H1 (cell line): ENCODE results near the gene CDK4. TPM values are rescaled to one million over a fixed set of nuclear protein-coding genes. Genes with fewer than 3 reads are reported as not detected.

Source experiments
- BCL11A ChIP-seq, 2 experiments: IDR thresholded peaks; one replicate each; pipeline ENCODE4 v1.6.1; 2011; ENCODE audit warnings: low read depth in 2 of 2, low read length in 2 of 2, mild to moderate bottlenecking in 2 of 2
- CBX5 ChIP-seq: fragments of 300-800, 300-1000 bp; sonication (generic); IDR thresholded peaks from 2 replicates; pipeline ENCODE4 v1.7.1; 2016; ENCODE audit warnings: antibody characterized with exemption, low read length, low read depth
- NANOG ChIP-seq: IDR thresholded peaks from 2 replicates; pipeline ENCODE4 v1.6.1; 2011; ENCODE audit warnings: low read length, low read depth, mild to moderate bottlenecking, inconsistent platforms; ENCODE audit not compliant: insufficient read depth, poor library complexity, severe bottlenecking
- RAD21 ChIP-seq, 2 experiments: IDR thresholded peaks in 1 of 2; conservative IDR thresholded peaks in 1 of 2; 2 replicates each; pipeline ENCODE4 v1.6.1; 2011; ENCODE audit warnings: low read depth in 2 of 2, low read length in 2 of 2, improper control_type of control experiment in 1 of 2, inconsistent platforms in 1 of 2, mild to moderate bottlenecking in 1 of 2, moderate library complexity in 1 of 2
- SP4 ChIP-seq: IDR thresholded peaks from 2 replicates; pipeline ENCODE4 v1.6.1; 2012; ENCODE audit warnings: low read length, inconsistent platforms
- YY1 ChIP-seq: IDR thresholded peaks from 2 replicates; pipeline ENCODE4 v1.6.1; 2011; ENCODE audit warnings: low read depth, mild to moderate bottlenecking, low read length
- polyA plus RNA-seq, 7 experiments: library from polyadenylated mRNA; depleted of rRNA in 3 of 7; stranded (reverse) in 5 of 7; unstranded in 2 of 7; fragments of >200 nt in 5 of 7; fragments of 200-250 nt in 2 of 7; gene quantifications; 1 replicate in 5 of 7; 2 replicates in 1 of 7; 4 replicates in 1 of 7; pipeline versions ENCODE4 v1.2.1 to v1.2.3, GENCODE V29; 2011 to 2013; ENCODE audit warnings: missing spikeins in 2 of 7, mixed read lengths in 2 of 7
- total RNA-seq: library from RNA; stranded (reverse); fragmentation: NEBNext Ultra II Directional; extraction: Animal tissue kit (Norgen Biotek cat#: 25700); gene quantifications from 2 replicates; pipeline ENCODE4 v1.2.1, GENCODE V29; 2021
- TF ChIP-seq, protein P1 (sequence below): fragments of 300-600 bp; sonication (generic); IDR thresholded peaks from 2 replicates; pipeline ENCODE4 v1.7.1; 2012; ENCODE audit warnings: low read length, moderate library complexity, mild to moderate bottlenecking, inconsistent platforms; ENCODE audit not compliant: insufficient replicate concordance
- TF ChIP-seq, protein P2 (sequence below): IDR thresholded peaks from 2 replicates; pipeline ENCODE4 v1.6.1; 2011; ENCODE audit warnings: low read length, improper control_type of control experiment

Gene CDK4
- total and polyA plus RNA-seq, 2 of the 8 experiments (the other 6 are each of a cell fraction or from before 2014, with no cell fraction given): 174 to 368 TPM

DNA sequence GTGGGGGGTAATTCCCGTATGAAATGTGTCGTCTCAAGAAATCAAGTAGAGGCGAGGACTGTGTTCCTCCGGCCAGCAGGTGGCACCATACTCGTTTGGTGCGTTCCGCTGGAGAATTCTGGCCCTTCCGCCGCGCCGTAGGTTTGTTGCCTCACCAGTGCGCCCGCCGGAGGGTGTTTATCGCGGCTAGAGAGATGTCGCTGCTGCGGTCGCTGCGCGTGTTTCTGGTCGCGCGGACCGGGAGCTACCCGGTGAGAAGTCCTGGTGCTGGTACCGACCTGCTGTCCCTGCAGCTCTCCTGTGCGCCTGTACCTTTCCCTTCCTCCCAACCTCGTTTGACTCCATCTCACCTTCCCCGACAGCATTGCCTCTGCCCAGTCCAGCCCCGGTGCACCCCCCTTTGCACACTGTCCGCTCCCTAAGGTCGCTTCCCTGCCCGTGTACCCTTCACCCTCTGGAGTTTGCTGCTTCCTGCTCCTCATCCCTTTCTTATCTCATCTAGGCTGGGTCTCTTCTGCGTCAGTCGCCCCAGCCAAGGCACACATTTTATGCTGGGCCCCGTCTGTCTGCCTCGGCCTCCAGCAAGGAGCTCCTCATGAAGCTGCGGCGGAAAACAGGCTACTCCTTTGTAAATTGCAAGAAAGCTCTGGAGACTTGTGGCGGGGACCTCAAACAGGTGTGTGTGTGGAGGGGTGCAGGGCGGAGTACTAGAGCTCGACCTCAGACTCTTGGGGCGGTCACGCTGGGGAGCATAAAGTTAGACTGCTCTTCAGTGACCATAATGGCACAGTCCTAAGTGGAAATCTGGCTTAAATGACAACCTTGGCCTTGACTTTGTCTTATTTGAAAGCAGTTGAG lies 30.7 kb upstream of the CDK4 start, which contains the start of gene TSFM (continued):
- TF ChIP-seq YY1 (peak; percentile 60; the same call in 1 of the 2 replicates), RAD21 (IDR thresholded peaks at IDR 0.05 in 1 of 2, conservative IDR thresholded peaks at IDR 0.05 in 1 of 2; ENCODE audit: low read depth in 2 of 2, low read length in 2 of 2) (peak in 1 of 2 experiments; percentile 40; a peak in 1 of 4 replicates), BCL11A (IDR thresholded peaks at IDR 0.05; ENCODE audit: low read depth in 2 of 2, low read length in 2 of 2) (no peak), SP4 (no peak), CBX5 (no peak), NANOG (no peak)
- TF ChIP-seq, protein P1, sequence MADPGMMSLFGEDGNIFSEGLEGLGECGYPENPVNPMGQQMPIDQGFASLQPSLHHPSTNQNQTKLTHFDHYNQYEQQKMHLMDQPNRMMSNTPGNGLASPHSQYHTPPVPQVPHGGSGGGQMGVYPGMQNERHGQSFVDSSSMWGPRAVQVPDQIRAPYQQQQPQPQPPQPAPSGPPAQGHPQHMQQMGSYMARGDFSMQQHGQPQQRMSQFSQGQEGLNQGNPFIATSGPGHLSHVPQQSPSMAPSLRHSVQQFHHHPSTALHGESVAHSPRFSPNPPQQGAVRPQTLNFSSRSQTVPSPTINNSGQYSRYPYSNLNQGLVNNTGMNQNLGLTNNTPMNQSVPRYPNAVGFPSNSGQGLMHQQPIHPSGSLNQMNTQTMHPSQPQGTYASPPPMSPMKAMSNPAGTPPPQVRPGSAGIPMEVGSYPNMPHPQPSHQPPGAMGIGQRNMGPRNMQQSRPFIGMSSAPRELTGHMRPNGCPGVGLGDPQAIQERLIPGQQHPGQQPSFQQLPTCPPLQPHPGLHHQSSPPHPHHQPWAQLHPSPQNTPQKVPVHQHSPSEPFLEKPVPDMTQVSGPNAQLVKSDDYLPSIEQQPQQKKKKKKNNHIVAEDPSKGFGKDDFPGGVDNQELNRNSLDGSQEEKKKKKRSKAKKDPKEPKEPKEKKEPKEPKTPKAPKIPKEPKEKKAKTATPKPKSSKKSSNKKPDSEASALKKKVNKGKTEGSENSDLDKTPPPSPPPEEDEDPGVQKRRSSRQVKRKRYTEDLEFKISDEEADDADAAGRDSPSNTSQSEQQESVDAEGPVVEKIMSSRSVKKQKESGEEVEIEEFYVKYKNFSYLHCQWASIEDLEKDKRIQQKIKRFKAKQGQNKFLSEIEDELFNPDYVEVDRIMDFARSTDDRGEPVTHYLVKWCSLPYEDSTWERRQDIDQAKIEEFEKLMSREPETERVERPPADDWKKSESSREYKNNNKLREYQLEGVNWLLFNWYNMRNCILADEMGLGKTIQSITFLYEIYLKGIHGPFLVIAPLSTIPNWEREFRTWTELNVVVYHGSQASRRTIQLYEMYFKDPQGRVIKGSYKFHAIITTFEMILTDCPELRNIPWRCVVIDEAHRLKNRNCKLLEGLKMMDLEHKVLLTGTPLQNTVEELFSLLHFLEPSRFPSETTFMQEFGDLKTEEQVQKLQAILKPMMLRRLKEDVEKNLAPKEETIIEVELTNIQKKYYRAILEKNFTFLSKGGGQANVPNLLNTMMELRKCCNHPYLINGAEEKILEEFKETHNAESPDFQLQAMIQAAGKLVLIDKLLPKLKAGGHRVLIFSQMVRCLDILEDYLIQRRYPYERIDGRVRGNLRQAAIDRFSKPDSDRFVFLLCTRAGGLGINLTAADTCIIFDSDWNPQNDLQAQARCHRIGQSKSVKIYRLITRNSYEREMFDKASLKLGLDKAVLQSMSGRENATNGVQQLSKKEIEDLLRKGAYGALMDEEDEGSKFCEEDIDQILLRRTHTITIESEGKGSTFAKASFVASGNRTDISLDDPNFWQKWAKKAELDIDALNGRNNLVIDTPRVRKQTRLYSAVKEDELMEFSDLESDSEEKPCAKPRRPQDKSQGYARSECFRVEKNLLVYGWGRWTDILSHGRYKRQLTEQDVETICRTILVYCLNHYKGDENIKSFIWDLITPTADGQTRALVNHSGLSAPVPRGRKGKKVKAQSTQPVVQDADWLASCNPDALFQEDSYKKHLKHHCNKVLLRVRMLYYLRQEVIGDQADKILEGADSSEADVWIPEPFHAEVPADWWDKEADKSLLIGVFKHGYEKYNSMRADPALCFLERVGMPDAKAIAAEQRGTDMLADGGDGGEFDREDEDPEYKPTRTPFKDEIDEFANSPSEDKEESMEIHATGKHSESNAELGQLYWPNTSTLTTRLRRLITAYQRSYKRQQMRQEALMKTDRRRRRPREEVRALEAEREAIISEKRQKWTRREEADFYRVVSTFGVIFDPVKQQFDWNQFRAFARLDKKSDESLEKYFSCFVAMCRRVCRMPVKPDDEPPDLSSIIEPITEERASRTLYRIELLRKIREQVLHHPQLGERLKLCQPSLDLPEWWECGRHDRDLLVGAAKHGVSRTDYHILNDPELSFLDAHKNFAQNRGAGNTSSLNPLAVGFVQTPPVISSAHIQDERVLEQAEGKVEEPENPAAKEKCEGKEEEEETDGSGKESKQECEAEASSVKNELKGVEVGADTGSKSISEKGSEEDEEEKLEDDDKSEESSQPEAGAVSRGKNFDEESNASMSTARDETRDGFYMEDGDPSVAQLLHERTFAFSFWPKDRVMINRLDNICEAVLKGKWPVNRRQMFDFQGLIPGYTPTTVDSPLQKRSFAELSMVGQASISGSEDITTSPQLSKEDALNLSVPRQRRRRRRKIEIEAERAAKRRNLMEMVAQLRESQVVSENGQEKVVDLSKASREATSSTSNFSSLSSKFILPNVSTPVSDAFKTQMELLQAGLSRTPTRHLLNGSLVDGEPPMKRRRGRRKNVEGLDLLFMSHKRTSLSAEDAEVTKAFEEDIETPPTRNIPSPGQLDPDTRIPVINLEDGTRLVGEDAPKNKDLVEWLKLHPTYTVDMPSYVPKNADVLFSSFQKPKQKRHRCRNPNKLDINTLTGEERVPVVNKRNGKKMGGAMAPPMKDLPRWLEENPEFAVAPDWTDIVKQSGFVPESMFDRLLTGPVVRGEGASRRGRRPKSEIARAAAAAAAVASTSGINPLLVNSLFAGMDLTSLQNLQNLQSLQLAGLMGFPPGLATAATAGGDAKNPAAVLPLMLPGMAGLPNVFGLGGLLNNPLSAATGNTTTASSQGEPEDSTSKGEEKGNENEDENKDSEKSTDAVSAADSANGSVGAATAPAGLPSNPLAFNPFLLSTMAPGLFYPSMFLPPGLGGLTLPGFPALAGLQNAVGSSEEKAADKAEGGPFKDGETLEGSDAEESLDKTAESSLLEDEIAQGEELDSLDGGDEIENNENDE: no peak
- TF ChIP-seq, protein P2, sequence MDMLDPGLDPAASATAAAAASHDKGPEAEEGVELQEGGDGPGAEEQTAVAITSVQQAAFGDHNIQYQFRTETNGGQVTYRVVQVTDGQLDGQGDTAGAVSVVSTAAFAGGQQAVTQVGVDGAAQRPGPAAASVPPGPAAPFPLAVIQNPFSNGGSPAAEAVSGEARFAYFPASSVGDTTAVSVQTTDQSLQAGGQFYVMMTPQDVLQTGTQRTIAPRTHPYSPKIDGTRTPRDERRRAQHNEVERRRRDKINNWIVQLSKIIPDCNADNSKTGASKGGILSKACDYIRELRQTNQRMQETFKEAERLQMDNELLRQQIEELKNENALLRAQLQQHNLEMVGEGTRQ: no peak
